Suprapubic skin (tissue), 4 donors: ENCODE measurements around the gene SLC48A1. TPM values are rescaled to one million over a fixed set of nuclear protein-coding genes. Genes with fewer than 3 reads are reported as not detected.

Source experiments
- DNase-seq, 2 donors: peaks; one replicate each; pipeline ENCODE4 v3.0.0-alpha.2; 2019; ENCODE audit warnings: low spot score in 2 of 2
- H3K27ac ChIP-seq: fragments of 200-600 bp; sonication (generic); one replicate; pipeline ENCODE4 v1.5.1; 2019
- H3K27me3 ChIP-seq: fragments of 200-600 bp; sonication (generic); one replicate; pipeline ENCODE4 v1.5.1; 2019
- H3K36me3 ChIP-seq: fragments of 200-600 bp; sonication (generic); one replicate; pipeline ENCODE4 v1.5.1; 2019
- H3K4me1 ChIP-seq: fragments of 200-600 bp; sonication (generic); one replicate; pipeline ENCODE4 v1.5.1; 2019
- H3K4me3 ChIP-seq: fragments of 200-600 bp; sonication (generic); one replicate; pipeline ENCODE4 v1.5.1; 2019; ENCODE audit warnings: mild to moderate bottlenecking
- H3K9me3 ChIP-seq: fragments of 200-600 bp; sonication (generic); one replicate; pipeline ENCODE4 v1.5.1; 2019
- CTCF ChIP-seq, 2 donors: fragments of 200-600 bp in 1 of 2; fragments of 450-650 bp in 1 of 2; sonication (generic) in 1 of 2; IDR thresholded peaks; one replicate each; pipeline ENCODE4 v1.5.1; 2016 to 2019; ENCODE audit warnings: antibody characterized with exemption in 2 of 2, mild to moderate bottlenecking in 1 of 2, moderate library complexity in 1 of 2
- EP300 ChIP-seq: sonication (generic); formaldehyde crosslinking; IDR thresholded peaks from one replicate; pipeline ENCODE4 v1.6.1; 2017; ENCODE audit warnings: antibody characterized with exemption
- POLR2A ChIP-seq, 2 donors: fragments of 450-650 bp; IDR thresholded peaks; one replicate each; pipeline ENCODE4 v1.6.1; 2017; ENCODE audit warnings: antibody characterized with exemption in 2 of 2, mild to moderate bottlenecking in 2 of 2, moderate library complexity in 2 of 2
- POLR2AphosphoS5 ChIP-seq, 3 donors: sonication (generic); formaldehyde crosslinking; IDR thresholded peaks; one replicate each; pipeline ENCODE4 v1.6.1; 2017; ENCODE audit warnings: antibody characterized with exemption in 3 of 3
- WGBS: methylation state at CpG from one replicate; pipeline ENCODE4 v1.1.5; 2018; 5-methylcytosine and 5-hydroxymethylcytosine counted together
- total RNA-seq, 4 donors: library from RNA; depleted of rRNA; stranded (reverse); fragments of >200 nt; gene quantifications; one replicate each; pipeline ENCODE4 v1.1.0, GENCODE V29; 2016

The SLC48A1 gene
- total RNA-seq, 4 donors from 2014 or later: 38.2 to 53.6 (median 44.7) TPM

- Histone ChIP-seq H3K4me1 (peaks cover 31% of the 10 kb centered on the region), H3K27me3 (no peaks in the 10 kb centered on the region), H3K4me3 (no peak overlapping the region), H3K9me3 (no peaks in the 10 kb centered on the region), H3K36me3 (peaks cover 98% of the 10 kb centered on the region), H3K27ac (no peak overlapping the region)
- DNase-seq: no peak
- WGBS: 83% methylated on average over 14 of the region's 14 CpGs
- no peak for TF ChIP-seq CTCF (IDR thresholded peaks at IDR 0.05)
- no peak for TF ChIP-seq POLR2A (IDR thresholded peaks at IDR 0.05)
- TF ChIP-seq POLR2AphosphoS5 (IDR thresholded peaks at IDR 0.05): no peak
- TF ChIP-seq EP300: no peak
Observed at GRCh38 chr12:47787596-47788319, 14.7 kb downstream of the SLC48A1 start.

- H3K27me3 ChIP-seq: no peaks in the 10 kb centered on the region
- WGBS: 85% methylated on average over 5 of the region's 5 CpGs
- H3K4me3 ChIP-seq: no peak overlapping the region
- peaks cover 98% of the 10 kb centered on the region for H3K36me3 ChIP-seq
- H3K9me3 ChIP-seq: no peaks in the 10 kb centered on the region
- TF ChIP-seq EP300: no peak
- TF ChIP-seq POLR2A (IDR thresholded peaks at IDR 0.05): no peak
- no peak for TF ChIP-seq CTCF (IDR thresholded peaks at IDR 0.05)
- TF ChIP-seq POLR2AphosphoS5 (IDR thresholded peaks at IDR 0.05): no peak
- H3K27ac ChIP-seq: no peak overlapping the region
- peaks cover 18% of the 10 kb centered on the region for H3K4me1 ChIP-seq
- DNase-seq: no peak
Observed at GRCh38 chr12:47789141-47789540, 16.1 kb downstream of the SLC48A1 start.

GRCh38 chr12:47789712-47790489 is 16.9 kb downstream of the SLC48A1 start:
- Histone ChIP-seq H3K4me3 (no peak overlapping the region), H3K27ac (no peak overlapping the region), H3K36me3 (peaks cover 98% of the 10 kb centered on the region), H3K9me3 (no peaks in the 10 kb centered on the region), H3K27me3 (no peaks in the 10 kb centered on the region), H3K4me1 (peaks cover 12% of the 10 kb centered on the region)
- no peak for DNase-seq
- WGBS: 88% methylated on average over 22 of the region's 22 CpGs
- no peak for TF ChIP-seq EP300
- no peak for TF ChIP-seq CTCF (IDR thresholded peaks at IDR 0.05)
- no peak for TF ChIP-seq POLR2A (IDR thresholded peaks at IDR 0.05)
- no peak for TF ChIP-seq POLR2AphosphoS5 (IDR thresholded peaks at IDR 0.05)

GRCh38 chr12:47790676-47791350 is 17.8 kb downstream of the SLC48A1 start:
- TF ChIP-seq EP300 (no peak), POLR2AphosphoS5 (IDR thresholded peaks at IDR 0.05) (no peak), CTCF (IDR thresholded peaks at IDR 0.05) (no peak), POLR2A (IDR thresholded peaks at IDR 0.05) (no peak)
- Histone ChIP-seq H3K36me3 (peaks cover 98% of the 10 kb centered on the region), H3K9me3 (no peaks in the 10 kb centered on the region), H3K27me3 (no peaks in the 10 kb centered on the region), H3K4me3 (no peak overlapping the region), H3K4me1 (peaks cover 11% of the 10 kb centered on the region), H3K27ac (no peak overlapping the region)
- no peak for DNase-seq
- WGBS: 91% methylated on average over 15 of the region's 20 CpGs

GRCh38 chr12:47791351-47791746 is 18.3 kb downstream of the SLC48A1 start:
- H3K36me3 ChIP-seq: peaks cover 98% of the 10 kb centered on the region
- no peaks in the 10 kb centered on the region for H3K9me3 ChIP-seq
- 91% methylated on average over 14 of the region's 14 CpGs for WGBS
- H3K4me3 ChIP-seq: no peak overlapping the region
- peaks cover 5% of the 10 kb centered on the region for H3K4me1 ChIP-seq
- no peak overlapping the region for H3K27ac ChIP-seq
- no peaks in the 10 kb centered on the region for H3K27me3 ChIP-seq
- no peak for TF ChIP-seq POLR2AphosphoS5 (IDR thresholded peaks at IDR 0.05)
- TF ChIP-seq CTCF (IDR thresholded peaks at IDR 0.05): no peak
- TF ChIP-seq POLR2A (IDR thresholded peaks at IDR 0.05): no peak
- TF ChIP-seq EP300: no peak
- no peak for DNase-seq
